HG02840 (cell line): ENCODE data around the gene PSMB7.

Experiments used
- ATAC-seq: cut with Tn5 transposase; IDR thresholded peaks from one replicate; pipeline ENCODE4 v1.9.1; 2021; ENCODE audit warnings: mild to moderate bottlenecking, moderate library complexity, moderate number of reproducible peaks; ENCODE audit not compliant: unreplicated experiment, low FRiP score

Gene PSMB7

GRCh38 chr9:124308606-124309491 is 106.4 kb downstream of the PSMB7 start:
- no peak for ATAC-seq

- no peak for ATAC-seq
Measured at GRCh38 chr9:124307379-124308030, 107.7 kb downstream of the PSMB7 start.

- no peak for ATAC-seq
Measured at GRCh38 chr9:124306098-124306735, 109.0 kb downstream of the PSMB7 start.

GRCh38 chr9:124304285-124304684 is 111.0 kb downstream of the PSMB7 start:
- no peak for ATAC-seq

- no peak for ATAC-seq
Measured at GRCh38 chr9:124303762-124304161, 111.5 kb downstream of the PSMB7 start.
